Stimulated activated CD8-positive, alpha-beta memory T cell treated with anti-CD3 and anti-CD28 coated beads, Interleukin-7, amount 100 ng/mL, for 48 hours (primary cell): Measurements from ENCODE around the gene MRPL11.
A peak's percentile ranks its signal among the peaks of the same experiment; 100 is the strongest.
"Not testable (repeated sequence)": the region's sequence is repeated elsewhere in the genome, so short reads cannot be mapped to it uniquely, and the experiment has no call there.

Experiments
- DNase-seq, 2 donors: peaks; one replicate each; pipeline ENCODE4 v3.0.0-alpha.2; 2020; ENCODE audit warnings: low read depth in 1 of 2; ENCODE audit errors: extremely low read depth in 1 of 2

Gene MRPL11

DNA sequence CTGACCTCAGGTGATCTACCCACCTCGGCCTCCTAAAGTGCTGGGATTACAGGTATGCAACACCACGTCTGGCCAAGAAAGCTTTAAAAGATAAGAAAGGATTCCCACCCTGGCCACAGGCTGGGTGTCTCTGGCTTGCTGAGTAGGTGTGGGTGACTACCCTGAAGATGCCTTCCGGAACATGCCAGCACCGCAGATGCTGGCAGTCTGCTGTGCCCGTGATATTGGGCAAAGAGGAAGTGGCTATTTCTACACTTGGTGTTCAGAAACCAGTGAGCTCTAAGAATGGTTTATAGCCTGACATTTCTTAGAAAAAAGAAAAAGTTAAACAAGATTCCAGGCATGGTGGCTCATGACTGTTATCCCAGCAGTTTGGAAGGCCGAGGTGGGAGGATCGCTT is 6.1 kb downstream of the MRPL11 start:
- no peak for DNase-seq

DNA sequence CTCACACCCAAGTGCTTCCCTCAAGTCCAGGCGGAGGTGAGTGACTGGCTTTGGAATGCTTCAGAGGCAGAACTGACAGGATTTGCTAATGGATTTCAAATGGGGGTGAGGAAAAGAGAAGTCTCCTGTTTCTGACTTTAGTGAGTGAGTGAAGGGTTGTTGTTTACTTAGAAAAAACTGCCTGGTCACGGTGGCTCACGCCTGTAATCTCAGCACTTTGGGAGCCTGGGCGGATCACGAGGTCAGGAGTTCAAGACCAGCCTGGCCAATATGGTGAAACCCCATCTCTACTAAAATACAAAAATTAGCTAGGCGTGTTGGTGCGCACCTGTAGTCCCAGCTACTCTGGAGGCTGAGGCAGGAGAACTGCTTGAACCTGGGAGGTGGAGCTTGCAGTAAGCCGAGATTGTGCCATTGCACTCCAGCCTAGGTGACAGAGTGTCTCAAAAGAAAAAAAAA is 6.7 kb downstream of the MRPL11 start:
- not testable (repeated sequence) for DNase-seq

DNA sequence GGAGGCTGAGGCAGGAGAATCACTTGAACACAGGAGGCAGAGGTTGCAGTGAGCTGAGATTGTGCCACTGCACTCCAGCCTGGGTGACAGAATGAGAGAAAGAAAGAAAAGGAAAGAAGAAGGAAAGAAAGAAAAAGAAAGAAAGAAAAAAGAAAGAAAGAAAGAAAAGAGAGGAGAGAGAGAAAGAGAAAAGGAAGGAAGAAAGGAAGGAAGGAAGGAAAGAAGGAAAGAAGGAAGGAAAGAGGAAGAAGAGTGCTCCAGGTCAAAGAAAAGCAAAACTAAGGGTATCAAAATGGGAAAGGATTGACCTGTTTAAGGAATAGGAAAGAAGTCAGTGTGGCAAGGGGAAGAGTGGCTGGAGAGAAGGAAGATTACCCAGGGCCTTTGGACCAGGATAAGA is 7.4 kb downstream of the MRPL11 start:
- not testable (repeated sequence) for DNase-seq

DNA sequence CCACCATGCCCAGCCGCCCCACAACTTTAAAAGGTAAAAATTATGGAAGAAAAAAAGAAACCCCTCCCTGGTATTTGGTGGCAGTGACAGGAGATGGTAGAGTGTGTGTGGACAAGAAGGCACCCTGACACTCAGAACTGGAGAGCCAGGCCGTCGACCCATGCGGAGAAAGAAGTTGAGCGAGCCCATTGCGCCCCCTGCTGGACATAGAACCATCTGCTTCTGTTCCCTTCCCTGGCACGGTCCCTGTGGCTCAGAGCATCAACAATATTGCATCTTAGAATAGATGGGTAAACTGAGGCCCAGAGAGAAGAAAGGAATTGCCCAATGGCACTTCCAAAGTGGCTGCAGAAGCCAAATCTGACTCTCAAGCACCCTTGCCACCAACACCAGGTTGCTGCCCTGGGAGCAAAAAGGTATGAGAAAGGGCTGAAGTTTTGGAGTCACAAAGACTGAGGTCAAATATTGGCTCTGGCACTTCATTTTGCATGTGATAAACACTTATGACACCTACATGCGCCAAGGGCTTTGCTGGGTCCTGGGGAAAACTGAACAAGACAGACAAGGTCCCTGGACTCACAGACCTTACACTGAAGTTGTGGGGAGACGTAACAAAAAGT is 8.6 kb downstream of the MRPL11 start:
- peak; percentile 28 to 60 for DNase-seq

DNA sequence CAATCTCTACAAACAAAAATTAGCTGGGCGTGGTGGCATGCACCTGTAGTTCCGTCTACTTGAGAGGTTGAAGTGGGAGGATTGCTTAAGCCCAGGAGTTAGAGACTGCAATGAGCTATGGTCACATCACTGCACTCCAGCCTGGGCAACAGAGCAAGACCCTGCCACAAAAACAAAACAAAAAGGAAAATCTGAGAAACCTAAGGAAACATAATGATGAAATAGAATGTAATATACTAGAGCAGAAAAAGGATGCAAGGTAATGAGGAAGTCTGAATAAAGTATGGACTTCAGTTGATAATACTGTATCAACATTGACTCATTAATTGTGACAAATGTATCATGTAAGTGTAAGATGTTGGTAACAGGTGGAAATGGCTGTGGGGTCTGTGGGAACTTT is 9.7 kb downstream of the MRPL11 start:
- no peak for DNase-seq

DNA sequence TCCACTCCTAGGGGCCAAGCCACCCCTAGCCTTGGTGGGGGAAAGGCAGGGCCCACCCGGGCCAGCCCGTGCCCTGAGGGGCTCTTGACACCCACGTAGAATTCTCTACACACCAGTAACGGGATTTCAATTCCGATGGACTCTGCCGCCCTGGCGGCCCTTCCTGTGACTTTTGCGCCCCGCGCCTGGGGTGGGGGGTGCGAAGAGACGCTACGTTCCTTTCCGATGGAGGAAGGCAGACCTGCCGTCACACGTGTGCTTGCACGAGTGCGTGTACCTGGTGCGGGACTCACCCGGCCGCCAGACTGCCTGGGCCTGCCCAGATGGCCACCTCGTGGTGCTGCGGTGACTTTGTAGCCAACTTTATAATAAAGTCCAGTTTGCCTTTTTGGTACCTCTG is 12.3 kb downstream of the MRPL11 start:
- no peak for DNase-seq

DNA sequence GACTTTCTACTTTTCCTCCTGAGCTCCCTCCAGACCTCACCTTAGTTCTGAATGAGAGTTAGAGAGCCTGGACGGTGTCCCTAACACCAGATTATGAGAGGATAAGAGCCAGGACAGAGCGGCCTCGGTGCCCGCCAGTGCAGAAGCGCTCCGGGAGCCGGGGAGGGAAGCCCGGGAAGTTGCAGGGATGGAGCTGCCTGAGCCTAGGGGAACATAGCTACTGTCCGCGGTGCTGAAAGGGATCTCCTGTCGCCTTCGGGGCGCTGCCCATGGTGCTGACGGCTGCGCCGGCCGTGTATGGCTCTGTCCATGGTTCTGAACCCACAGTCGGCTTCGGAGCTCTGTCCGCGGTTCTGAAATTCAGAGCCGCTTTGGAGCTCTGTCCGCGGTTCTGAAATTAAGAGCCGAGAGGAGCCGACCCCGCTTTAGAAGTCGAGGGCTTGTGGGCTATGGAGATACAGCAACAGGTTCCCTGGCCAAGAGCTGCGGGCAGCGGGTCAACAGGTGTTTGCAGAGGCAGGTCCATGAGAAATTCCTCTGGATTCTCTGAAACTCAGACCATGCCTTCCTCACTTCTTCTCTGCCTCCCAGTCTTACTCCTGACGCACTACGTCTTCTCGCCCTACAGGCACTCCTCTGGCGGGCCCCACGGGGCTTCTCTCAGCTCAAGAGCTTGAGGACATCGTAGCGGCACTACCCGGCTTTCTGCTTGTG is 17.0 kb downstream of the MRPL11 start:
- peak; percentile 63 to 71 for DNase-seq

DNA sequence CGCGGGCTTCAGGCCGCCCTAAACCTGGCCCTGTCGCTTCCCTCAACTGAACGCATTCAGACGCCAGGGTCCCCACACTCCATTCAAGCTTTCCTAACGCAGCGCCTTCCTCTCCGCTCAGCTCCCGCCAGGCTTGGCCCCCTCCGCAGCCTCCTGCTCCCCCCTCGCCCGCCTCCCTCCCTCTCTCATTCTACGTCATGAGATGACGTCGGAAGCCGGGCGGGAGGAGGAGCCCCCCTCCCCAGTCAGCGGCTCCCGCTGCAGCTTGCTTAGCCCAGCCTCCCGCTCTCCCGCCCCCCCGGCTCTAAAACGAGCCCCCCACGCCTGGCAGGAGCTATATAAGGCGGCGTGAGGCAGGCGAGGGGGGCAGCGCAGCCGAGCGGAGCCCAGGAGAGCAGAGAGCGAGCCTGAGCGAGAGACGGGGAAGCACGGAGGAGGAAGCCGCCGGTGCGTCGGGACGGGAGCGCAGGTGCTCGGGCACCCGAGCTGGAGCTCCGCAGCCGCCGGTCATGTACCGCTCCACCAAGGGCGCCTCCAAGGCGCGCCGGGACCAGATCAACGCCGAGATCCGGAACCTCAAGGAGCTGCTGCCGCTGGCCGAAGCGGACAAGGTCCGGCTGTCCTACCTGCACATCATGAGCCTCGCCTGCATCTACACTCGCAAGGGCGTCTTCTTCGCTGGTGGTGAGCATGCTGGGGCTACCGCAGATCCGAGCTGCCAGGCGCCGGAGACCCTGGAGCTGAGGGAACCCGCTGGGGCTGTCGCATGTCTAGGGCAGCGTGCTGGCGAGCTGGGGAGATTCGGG is 17.8 kb downstream of the MRPL11 start, which contains the start of gene NPAS4:
NPAS4 (plus strand) TSS at position 365 of the 806 bp plus-strand sequence; CDS start at position 510, 145 bp downstream.
- no peak for DNase-seq

DNA sequence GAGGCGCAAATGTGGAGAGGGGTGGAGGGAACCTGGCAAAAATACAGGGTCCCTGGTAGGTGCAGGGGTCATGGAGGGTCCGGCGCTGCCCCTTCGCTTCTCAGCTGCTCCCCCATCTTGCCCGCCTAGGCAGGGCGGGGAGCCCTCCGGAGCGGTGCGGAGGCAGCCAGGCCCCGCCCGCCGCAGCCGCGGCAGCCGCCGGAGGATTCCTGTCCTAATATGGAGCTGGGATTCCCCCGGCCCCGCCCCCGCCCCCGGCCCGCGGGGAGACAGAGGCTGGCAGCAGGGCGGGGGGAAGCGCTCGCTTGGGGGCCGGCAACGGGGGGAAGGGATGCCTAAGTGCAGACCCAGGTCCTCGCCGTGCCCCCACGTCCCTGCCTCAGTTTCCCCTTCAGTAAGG is 18.8 kb downstream of the MRPL11 start:
- DNase-seq = no peak

DNA sequence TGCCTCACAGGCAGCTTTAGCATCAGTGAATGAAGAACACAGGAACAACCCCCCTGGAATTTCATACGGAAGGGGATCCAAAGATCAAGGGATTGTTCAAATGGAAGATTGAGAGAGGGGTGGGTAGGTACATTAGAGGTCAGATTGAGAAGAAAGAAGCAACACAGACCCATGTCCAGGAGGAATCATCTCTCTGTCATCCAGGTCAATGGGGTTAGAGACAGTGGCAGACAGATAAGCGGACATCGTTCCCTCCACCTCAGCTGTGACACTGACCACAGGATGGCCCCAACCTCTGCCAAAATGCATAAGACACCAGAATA is 19.7 kb downstream of the MRPL11 start:
- no peak for DNase-seq

DNA sequence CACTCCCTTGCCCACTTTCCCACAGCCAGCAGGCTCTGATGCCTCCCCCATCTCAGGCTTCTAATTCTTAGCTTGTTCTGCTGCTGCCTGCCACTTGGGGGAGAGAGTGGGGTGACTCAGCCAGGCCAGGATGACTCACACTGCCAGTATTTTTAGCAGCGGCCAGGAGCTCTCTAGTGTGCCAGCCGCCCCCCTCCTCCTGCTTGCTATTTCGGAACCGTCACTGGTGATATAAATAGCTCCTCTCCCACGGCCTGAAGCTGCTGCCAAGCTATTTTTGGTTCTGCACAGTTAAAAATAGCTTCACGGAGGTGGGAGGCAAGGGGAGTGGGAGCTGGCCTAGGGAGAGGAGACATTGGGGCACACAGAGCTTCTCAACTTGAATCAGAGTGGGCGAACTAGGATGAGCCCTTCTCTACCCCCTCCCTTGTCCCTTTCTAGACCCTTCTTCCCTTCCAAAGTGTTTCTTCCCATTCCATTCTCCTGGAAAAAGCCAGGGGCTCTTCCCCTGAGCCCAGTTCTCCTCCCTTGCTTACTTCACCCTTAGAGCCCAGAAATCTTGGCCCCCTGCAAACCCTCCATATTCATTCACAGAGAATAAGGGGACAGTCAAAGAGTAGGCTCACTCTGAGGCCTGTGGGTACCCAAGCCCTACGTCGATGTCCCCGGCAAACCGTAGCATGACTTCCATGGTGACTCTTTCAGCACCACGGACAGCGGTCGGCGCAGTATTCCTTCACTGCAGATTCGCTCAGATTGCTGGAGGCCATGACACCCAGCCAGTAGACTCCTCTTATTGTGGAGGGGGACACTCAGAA is 20.3 kb downstream of the MRPL11 start:
- DNase-seq = peak; percentile 58 to 79

DNA sequence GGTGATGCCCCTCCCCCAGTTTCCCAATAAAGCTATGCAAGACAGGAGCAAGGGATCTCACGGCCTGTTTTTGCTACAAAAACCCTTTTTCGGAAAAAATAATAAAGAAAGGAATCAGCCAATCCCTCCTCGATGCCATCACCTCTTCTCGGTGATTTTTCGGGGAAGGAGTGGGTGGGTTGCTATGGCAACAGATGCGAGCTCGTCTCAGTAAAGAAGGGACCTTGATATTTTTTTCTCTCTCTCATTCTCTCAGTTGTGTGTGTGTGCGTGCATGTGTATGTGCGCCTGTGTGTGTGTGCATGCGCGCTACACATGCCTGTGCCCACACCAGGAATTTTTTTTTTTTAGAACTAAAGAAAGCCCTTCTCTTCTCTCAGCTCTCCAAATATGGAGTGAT is 21.6 kb downstream of the MRPL11 start:
- DNase-seq = peak in 1 of 2 donors; percentile 14

DNA sequence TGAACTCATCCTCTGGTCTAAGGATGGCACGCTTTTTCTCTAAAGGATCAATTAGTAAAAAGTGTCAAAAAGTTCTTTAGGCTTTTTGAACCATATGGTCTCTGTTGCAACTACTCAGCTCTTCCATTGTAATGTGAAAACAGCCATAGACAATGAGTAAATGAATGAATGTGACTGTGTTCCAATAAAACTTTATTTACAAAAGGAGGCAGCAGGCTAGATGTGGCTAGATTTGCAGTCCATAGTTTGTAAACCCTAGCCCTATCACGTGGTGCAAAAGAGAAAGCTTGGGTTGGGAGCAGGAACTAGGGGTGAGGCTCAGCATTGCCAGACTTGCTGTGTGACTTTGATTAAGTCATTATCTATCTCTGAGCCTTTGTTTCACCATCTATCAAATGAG is 23.2 kb downstream of the MRPL11 start:
- no peak for DNase-seq

DNA sequence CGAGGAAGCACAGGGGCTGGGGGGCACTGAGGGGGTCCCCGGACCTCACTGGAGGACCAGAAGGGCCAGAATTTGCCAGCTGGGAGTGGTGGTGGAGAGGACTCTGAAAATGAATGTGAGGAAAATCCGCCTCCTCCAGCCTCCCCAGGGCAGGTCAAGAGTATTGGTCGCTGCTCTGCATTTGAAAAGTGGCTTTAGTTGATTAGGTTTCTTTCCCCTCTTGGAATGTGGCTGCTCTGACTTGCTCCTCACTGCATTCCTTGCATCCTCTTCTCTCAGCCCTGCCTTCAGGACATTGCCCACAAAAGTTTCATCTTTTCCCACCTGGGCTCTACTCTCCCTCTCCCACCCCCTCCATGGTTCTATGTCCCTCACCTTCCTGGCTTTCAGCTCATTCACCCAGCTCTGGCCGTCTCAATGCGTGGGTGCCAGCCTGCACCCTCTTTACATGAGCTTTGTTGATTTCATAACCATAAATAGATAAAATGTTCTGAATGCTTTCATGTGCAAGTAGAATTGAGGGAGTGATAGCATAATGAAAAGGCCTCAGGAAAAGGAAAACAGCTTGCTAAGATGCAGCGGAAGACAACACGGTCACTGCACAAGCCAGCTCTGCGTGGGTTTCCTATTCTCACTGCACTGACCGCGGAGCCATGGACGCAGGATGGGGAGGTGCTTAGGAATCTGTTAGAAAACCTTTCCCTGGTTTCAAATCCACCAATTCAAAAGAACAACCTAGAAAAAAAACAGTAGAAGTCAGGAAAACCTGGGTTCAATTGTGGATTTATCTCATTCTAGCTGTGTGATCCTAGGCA is 24.3 kb downstream of the MRPL11 start:
- no peak for DNase-seq

DNA sequence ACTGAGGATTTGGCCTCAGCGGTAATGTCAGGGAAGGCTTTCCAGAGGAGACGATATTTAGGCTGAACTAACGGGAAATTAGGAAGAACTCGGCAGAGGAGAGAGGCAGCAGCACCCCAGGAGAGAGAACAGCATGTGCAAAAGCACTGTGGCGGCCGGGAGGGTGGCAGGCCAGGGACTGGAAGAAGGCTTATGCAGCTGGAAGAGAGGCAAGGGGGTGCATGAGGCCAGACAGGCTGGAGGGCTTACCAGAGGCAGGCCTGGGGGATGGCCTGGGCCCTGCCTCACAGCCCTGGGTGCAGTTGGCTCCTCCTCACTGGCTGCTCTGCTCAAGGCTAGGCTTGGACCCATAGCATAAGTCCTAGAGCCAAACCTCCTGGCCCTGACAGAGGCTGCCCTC is 25.5 kb downstream of the MRPL11 start:
- no peak for DNase-seq

DNA sequence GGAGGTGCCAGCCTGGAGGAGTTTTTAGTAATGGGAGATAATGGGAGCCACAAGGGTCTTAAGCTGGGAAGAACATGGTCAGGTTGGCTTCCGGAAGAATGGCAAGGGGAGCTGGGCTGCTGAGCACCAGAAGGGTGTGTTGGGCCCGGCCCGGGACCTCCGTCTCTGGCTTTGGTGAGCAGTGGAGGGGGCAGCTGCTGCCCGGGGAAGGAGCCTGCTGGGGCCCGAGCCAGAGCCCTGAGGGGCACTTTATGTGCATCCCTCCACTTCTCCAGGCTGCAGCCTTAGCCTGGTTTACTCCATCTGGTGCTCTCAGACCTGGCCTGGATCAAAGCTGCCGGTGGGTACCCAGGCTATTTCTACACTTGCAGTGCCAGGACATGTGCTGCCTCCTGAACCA is 26.5 kb downstream of the MRPL11 start:
- DNase-seq = no peak

DNA sequence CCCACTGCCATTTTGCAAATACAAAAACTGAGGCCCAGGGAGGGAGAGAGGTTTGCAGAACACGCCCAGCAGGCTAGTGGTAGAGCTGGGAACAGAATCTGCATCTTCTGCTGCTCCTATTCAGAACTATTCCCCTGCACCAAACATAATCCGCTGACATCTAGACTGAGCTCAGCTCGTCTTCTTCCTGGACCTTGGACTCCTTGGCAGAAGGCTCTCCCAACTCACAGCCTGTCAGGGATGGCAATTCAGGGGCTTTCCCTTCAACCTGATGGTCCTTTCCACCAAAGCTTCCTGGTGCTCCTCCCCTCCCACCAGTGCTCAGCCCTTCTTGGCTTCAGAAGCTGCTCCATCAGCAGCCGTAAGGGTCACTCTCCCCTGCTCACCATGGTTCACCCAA is 27.3 kb downstream of the MRPL11 start:
- no peak for DNase-seq

DNA sequence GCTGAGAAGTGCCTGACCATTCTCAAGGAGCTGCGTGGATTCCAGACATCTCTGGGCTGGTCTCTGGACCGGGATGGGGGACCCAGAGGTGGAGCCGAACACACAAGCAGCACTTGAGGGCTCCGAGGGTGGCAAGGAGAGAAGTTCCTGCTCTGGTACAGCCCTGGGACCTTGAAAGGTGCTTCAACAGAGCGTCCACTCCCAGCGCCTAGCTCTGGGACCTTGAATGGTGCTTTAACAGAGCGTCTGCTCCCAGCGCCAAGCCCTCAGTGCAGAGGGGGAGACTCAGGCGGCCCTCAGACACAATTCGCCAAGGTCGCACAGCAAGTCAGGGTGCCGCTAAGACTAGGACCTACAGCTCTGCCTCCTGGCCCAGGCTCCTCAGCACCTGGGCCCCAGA is 28.5 kb downstream of the MRPL11 start:
- no peak for DNase-seq

DNA sequence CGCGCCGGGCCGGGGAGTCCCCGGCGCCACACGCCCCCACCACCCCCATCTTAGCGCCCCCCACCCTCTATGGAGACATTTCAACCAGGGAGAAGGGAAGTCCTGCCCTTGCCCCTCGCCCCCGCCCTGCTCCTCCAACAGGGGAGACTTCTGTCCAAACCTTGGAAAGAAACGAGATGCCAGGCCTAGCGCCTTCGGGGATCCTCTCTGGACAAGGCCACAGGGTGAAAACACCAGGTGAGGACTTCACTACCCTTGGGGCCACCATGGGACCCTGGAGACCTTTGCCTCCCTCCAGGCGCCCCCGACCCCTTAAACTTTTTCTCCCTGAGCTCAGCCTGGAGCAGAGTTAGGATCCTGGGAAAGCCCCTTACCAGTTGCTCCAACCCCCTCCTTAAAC is 29.4 kb downstream of the MRPL11 start:
- no peak for DNase-seq
